Bronchial epithelial cell (primary cell): ENCODE measurements around the gene GRIK2. TPM values are rescaled to one million over a fixed set of nuclear protein-coding genes. Genes with fewer than 3 reads are reported as not detected.
A peak's percentile ranks its signal among the peaks of the same experiment; 100 is the strongest.

Experiments
- DNase-seq: peaks from one replicate; pipeline ENCODE4 v3.0.0-alpha.2; 2010; ENCODE audit warnings: low read depth
- FAIRE-seq: peaks from 2 replicates; lab custom pipeline; 2011; peaks lifted over from hg19 to GRCh38; lab: Jason Lieb, UNC
- H3K27me3 ChIP-seq: 2 replicates; pipeline ENCODE4 v1.5.1; 2011; ENCODE audit warnings: low read length; ENCODE audit not compliant: control insufficient read depth, insufficient read depth
- H3K36me3 ChIP-seq: 2 replicates; pipeline ENCODE4 v1.5.1; 2011; ENCODE audit warnings: low read length; ENCODE audit not compliant: control insufficient read depth, insufficient read depth
- H3K4me3 ChIP-seq: 2 replicates; pipeline ENCODE4 v1.5.1; 2011; ENCODE audit warnings: mild to moderate bottlenecking, low read depth, low read length, control low read depth
- total RNA-seq: library from RNA; depleted of rRNA; stranded (reverse); fragments of >200 nt; gene quantifications from 2 replicates; pipeline ENCODE4 v1.2.1, GENCODE V29; 2014
- TF ChIP-seq, protein P1 (sequence below): IDR thresholded peaks from 2 replicates; pipeline ENCODE4 v1.5.1; 2011; ENCODE audit warnings: mild to moderate bottlenecking, moderate library complexity, low read length, control low read depth, inconsistent platforms; ENCODE audit not compliant: insufficient read depth, severe bottlenecking

GRIK2 gene
- total RNA-seq, 1 donor from 2014 or later = 0.26 TPM

DNA sequence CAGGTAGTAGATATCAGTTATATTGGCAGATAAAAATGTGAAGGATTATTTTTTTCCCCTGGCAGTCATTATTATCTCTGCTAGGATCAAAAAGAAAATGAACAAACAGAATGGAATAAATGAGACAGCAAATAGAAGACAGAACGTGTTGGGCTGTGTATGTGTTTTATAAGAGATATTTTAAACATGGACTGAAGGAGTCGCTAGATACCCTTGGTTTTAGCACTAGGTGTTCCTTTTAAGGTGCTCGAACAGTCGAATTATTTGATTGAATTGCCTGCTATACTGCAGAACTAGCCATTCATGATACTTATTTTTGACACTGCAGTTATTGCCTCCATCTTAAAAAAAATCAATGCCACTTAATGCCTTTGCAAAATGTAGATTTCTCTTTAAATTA is 3.7 kb downstream of the GRIK2 start:
- FAIRE-seq = no peak
- no peaks in the 10 kb centered on the region for H3K36me3 ChIP-seq
- peak; percentile 35 for DNase-seq
- peaks cover 38% of the 10 kb centered on the region for H3K27me3 ChIP-seq
- TF ChIP-seq, protein P1, sequence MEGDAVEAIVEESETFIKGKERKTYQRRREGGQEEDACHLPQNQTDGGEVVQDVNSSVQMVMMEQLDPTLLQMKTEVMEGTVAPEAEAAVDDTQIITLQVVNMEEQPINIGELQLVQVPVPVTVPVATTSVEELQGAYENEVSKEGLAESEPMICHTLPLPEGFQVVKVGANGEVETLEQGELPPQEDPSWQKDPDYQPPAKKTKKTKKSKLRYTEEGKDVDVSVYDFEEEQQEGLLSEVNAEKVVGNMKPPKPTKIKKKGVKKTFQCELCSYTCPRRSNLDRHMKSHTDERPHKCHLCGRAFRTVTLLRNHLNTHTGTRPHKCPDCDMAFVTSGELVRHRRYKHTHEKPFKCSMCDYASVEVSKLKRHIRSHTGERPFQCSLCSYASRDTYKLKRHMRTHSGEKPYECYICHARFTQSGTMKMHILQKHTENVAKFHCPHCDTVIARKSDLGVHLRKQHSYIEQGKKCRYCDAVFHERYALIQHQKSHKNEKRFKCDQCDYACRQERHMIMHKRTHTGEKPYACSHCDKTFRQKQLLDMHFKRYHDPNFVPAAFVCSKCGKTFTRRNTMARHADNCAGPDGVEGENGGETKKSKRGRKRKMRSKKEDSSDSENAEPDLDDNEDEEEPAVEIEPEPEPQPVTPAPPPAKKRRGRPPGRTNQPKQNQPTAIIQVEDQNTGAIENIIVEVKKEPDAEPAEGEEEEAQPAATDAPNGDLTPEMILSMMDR = peak; percentile 30
- H3K4me3 ChIP-seq = no peak overlapping the region

DNA sequence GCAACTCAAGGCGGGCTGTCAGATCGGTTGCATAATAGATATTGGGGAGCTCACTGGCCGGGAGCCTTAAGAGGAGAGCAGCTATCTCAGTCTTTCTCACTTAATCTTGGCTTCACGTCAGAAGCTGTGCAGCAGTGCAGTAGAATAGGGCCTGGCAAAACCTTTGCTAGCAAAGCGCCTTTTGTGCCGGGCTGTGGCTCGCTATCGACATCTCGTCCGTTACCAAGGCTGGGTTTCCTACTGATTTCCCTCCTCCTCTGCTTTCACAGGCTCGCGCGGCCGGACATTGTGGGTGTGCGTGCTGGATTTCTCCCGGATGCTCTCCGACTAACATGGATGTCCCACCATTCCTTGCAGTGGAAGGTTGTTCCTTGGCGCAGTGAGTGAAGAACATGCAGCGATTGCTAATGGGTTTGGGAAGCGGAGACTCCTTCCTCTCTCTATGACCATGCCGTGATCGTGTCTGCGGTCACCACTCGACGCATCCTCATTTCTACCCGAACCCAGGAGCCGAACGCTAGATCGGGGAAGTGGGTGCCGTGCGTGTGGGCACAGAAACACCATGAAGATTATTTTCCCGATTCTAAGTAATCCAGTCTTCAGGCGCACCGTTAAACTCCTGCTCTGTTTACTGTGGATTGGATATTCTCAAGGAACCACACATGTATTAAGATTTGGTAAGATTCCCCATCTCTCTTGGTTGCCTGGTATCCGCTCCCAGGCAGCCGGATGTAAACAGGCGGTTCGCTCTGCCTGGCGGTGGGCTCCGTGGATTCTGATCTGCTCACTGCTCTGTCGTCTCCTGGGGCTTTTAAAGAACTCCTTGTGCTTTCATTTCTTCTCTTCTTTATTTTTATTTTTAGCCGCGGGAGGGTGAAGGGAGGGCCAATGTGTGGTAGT is 5.5 kb downstream of the GRIK2 start:
- TF ChIP-seq, protein P1 = no peak
- DNase-seq (no peak), FAIRE-seq (no peak)
- Histone ChIP-seq H3K4me3 (no peak overlapping the region), H3K36me3 (no peaks in the 10 kb centered on the region), H3K27me3 (peaks cover 35% of the 10 kb centered on the region)

DNA sequence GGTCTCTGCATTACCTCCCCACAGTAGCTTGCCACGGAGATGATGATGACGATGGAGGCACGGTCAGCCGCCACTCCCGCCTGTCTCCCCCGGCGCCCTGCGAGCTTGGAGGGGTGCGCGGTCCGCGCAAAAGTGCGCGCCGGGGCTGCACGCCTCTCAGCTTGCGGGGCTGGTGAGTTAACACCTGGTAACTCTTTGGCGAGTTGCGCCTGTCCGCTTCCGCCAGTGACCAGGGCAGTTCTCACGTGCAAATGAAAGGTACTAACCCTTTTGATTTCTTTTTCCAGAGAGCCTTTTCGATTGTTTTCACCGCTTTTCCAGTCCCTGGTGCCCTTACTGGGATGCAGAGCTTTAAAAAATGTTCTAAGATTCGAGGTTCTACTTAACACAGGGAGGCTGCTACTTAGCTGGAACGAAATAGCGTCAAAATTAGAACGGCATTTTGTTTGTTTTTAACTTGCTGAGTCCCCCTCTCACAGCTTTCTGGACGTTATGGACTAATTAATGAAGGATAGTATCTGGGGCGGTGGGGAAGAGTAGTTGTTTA is 6.2 kb downstream of the GRIK2 start:
- DNase-seq (no peak), FAIRE-seq (no peak)
- TF ChIP-seq, protein P1 = no peak
- H3K4me3 ChIP-seq = no peak overlapping the region
- no peaks in the 10 kb centered on the region for H3K36me3 ChIP-seq
- H3K27me3 ChIP-seq = peaks cover 34% of the 10 kb centered on the region

DNA sequence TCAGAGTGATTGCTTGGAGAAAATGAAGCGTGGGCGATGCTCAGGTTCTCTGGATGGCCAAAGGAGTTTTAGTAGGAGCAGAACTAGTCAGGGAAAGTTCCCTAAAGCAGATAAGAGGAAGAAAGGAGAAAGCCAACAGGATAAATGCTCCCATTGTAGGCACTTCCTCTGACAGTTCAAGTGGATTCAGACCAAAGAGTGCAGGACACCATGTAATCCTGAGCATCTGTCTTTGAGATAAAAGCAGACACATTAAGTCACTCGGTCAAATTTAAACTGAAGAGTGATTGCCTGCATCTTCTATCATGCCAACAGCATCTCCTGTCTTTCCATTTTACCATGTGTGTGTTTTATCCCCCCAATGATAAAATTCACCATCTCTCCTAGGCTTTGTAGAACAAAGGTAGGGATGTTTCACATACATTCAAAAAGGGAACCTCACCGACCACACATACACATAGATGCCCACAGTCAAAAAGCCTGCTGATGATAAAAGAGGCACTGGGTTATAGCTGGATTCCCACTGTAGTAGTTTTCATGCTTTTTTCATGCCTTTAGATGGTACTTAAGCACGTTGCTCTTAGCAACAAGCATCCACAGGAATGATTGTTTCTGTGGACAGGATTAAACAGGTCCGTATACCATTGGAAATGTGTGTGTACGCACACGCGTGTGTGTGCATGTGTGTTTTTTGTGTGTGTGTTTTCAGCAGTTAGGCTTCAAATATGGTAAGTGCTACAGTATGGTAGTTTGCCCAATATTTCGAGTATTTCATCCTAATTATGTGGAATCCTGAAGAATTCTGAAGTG is 7.0 kb downstream of the GRIK2 start:
- Histone ChIP-seq H3K4me3 (no peak overlapping the region), H3K27me3 (peaks cover 34% of the 10 kb centered on the region), H3K36me3 (no peaks in the 10 kb centered on the region)
- FAIRE-seq = no peak
- TF ChIP-seq, protein P1 = no peak
- no peak for DNase-seq

DNA sequence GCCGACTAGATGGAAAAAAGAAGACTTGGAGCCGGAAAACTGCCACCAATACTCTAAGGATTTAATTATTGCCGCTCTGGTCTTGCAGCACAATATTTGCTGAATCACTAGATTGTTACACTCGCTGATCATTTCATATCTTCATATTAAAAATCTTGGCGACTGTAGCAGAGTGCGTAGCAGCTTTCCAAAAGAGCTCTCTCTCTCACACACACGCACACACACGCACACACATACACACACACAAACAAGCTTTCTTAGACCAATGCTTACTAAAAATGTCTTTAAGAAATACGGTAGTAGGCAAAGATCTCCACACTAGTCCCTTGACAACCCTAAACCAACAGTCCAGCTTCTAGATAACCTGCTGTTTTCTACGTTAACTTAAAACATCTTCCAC is 7.7 kb downstream of the GRIK2 start:
- Histone ChIP-seq H3K27me3 (peaks cover 34% of the 10 kb centered on the region), H3K4me3 (no peak overlapping the region), H3K36me3 (no peaks in the 10 kb centered on the region)
- FAIRE-seq = no peak
- DNase-seq = no peak
- TF ChIP-seq, protein P1 = no peak
